Left ventricle myocardium superior (tissue), 1 donor: ENCODE results near the gene RXRB. TPM values are rescaled to one million over a fixed set of nuclear protein-coding genes. Genes with fewer than 3 reads are reported as not detected.

Experiments
- ATAC-seq: fragments of 200-7000 bp; cut with Tn5 transposase; one replicate; pipeline ENCODE4 v1.9.1; 2020; ENCODE audit warnings: mild to moderate bottlenecking, moderate library complexity
- DNase-seq: peaks from one replicate; pipeline ENCODE4 v3.0.0-alpha.2; 2020
- intact Hi-C: fragments of 100-400 bp; cut with micrococcal nuclease; formaldehyde crosslinking; loops from one replicate; pipeline ENCODE4 v1.11.0; 2022
- total RNA-seq: library from RNA; stranded (reverse); fragmentation: NEBNext Ultra II Directional; extraction: Animal tissue kit (Norgen Biotek cat#: 25700); gene quantifications from one replicate; pipeline ENCODE4 v1.2.1, GENCODE V29; 2021
- donor health status: DM: no; HTN: yes; CAD: no; lungs with severe emphysema.

The RXRB gene
- total RNA-seq, 1 donor from 2014 or later = 41.2 TPM

GRCh38 chr6:33213989-33214335 lies 13.5 kb upstream of the RXRB start:
- intact Hi-C loops = no loop called here
- ATAC-seq (peak; percentile 8), DNase-seq (no peak)

GRCh38 chr6:33213166-33213988 lies 12.9 kb upstream of the RXRB start:
- DNase-seq (peak; percentile 51), ATAC-seq (peak; percentile 50)
- intact Hi-C loops = no loop called here

- intact Hi-C loops = no loop called here
- DNase-seq = no peak
- no peak for ATAC-seq
Measured at GRCh38 chr6:33212857-33213165, 12.3 kb upstream of the RXRB start.

GRCh38 chr6:33211666-33212422 lies 11.4 kb upstream of the RXRB start:
- ATAC-seq (no peak), DNase-seq (no peak)
- intact Hi-C loops = no loop called here

- ATAC-seq = no peak
- intact Hi-C loops = no loop called here
- no peak for DNase-seq
Measured at GRCh38 chr6:33211136-33211535, 10.7 kb upstream of the RXRB start.

- intact Hi-C loops = no loop called here
- no peak for ATAC-seq
Measured at GRCh38 chr6:33209856-33210255, 9.4 kb upstream of the RXRB start.

GRCh38 chr6:33208091-33208967 lies 7.9 kb upstream of the RXRB start, which contains the start of gene RING1:
TSS of gene RING1 (plus strand) at chr6:33208500. CDS start at chr6:33208823, 323 bp downstream.
- DNase-seq (peak; percentile 96), ATAC-seq (peak; percentile 83)
- intact Hi-C loops = no loop called here

More at GRCh38 chr6:33209856-33210255, 9.4 kb upstream of the RXRB start:
- no peak for DNase-seq

- DNase-seq = peak; percentile 71
- intact Hi-C loops = no loop called here
- ATAC-seq = peak; percentile 34
Measured at GRCh38 chr6:33207552-33208090, 7.2 kb upstream of the RXRB start.

- no peak for DNase-seq
- intact Hi-C loops = no loop called here
- no peak for ATAC-seq
Measured at GRCh38 chr6:33206864-33207551, 6.5 kb upstream of the RXRB start.

GRCh38 chr6:33206027-33206863 lies 5.8 kb upstream of the RXRB start:
- intact Hi-C loops = no loop called here
- DNase-seq = no peak
- ATAC-seq = no peak

GRCh38 chr6:33205191-33206026 lies 4.9 kb upstream of the RXRB start:
- no peak for ATAC-seq
- intact Hi-C loops = no loop called here
- no peak for DNase-seq

- ATAC-seq (peak; percentile 70), DNase-seq (peak; percentile 97)
- intact Hi-C loops = no loop called here
Measured at GRCh38 chr6:33204415-33205190, 4.1 kb upstream of the RXRB start, which contains the start of gene HSD17B8. TSS of gene HSD17B8 (plus strand) at chr6:33204655. CDS start at chr6:33204669, 14 bp downstream.

GRCh38 chr6:33204165-33204414 lies 3.6 kb upstream of the RXRB start:
- DNase-seq (no peak), ATAC-seq (no peak)
- intact Hi-C loops = no loop called here

- no peak for DNase-seq
- ATAC-seq = no peak
- intact Hi-C loops = no loop called here
Measured at GRCh38 chr6:33203443-33204164, 3.1 kb upstream of the RXRB start.

GRCh38 chr6:33202799-33203198 lies 2.3 kb upstream of the RXRB start:
- intact Hi-C loops = no loop called here
- ATAC-seq (no peak), DNase-seq (no peak)

- no peak for DNase-seq
- no peak for ATAC-seq
- intact Hi-C loops = no loop called here
Measured at GRCh38 chr6:33201935-33202334, 1.5 kb upstream of the RXRB start.
